Ascending aorta (tissue), 2 donors: ENCODE results near the gene NCOA5. TPM values are rescaled to one million over a fixed set of nuclear protein-coding genes. Genes with fewer than 3 reads are reported as not detected.

Experiments used
- DNase-seq, 2 donors: peaks; one replicate each; pipeline ENCODE4 v3.0.0-alpha.2; 2019; ENCODE audit warnings: low spot score in 2 of 2
- H3K27ac ChIP-seq, 2 donors: fragments of 200-600 bp; sonication (generic); one replicate each; pipeline ENCODE4 v1.5.1; 2016 to 2017; ENCODE audit warnings: mild to moderate bottlenecking in 1 of 2
- H3K27me3 ChIP-seq: fragments of 200-600 bp; sonication (generic); one replicate; pipeline ENCODE4 v1.5.1; 2017
- H3K36me3 ChIP-seq, 2 donors: fragments of 200-600 bp; sonication (generic); one replicate each; pipeline ENCODE4 v1.5.1; 2016
- H3K4me1 ChIP-seq, 2 donors: fragments of 200-600 bp; sonication (generic); one replicate each; pipeline ENCODE4 v1.5.1; 2016 to 2017; ENCODE audit warnings: mild to moderate bottlenecking in 1 of 2
- H3K4me3 ChIP-seq, 2 donors: fragments of 200-600 bp; sonication (generic); one replicate each; pipeline ENCODE4 v1.5.1; 2016 to 2017; ENCODE audit warnings: mild to moderate bottlenecking in 1 of 2
- H3K9me3 ChIP-seq, 2 donors: fragments of 200-600 bp; sonication (generic); one replicate each; pipeline ENCODE4 v1.5.1; 2016
- CTCF ChIP-seq, 3 experiments: fragments of 200-600 bp in 2 of 3; fragments of 450-650 bp in 1 of 3; sonication (generic) in 2 of 3; IDR thresholded peaks; one replicate each; pipeline ENCODE4 v1.5.1; 2016 to 2019; ENCODE audit warnings: antibody characterized with exemption in 3 of 3, mild to moderate bottlenecking in 1 of 3, moderate library complexity in 1 of 3
- intact Hi-C: fragments of 100-400 bp; cut with DNase I; formaldehyde crosslinking; loops from one replicate; pipeline ENCODE4 v1.15.1; 2023
- total RNA-seq: library from RNA; depleted of rRNA; stranded (reverse); fragments of >200 nt; gene quantifications from one replicate; pipeline ENCODE4 v1.1.0, GENCODE V29; 2016

Gene NCOA5
- total RNA-seq, 1 donor from 2014 or later, result 70.4 TPM

- peaks cover 16 to 37% of the 10 kb centered on the region in 2 donors for H3K36me3 ChIP-seq
- no peaks in the 10 kb centered on the region for H3K9me3 ChIP-seq
- H3K4me1 ChIP-seq, result peaks cover 0 to 3% of the 10 kb centered on the region in 2 donors
- H3K27me3 ChIP-seq, result no peaks in the 10 kb centered on the region
- DNase-seq, result peak in 1 of 2 donors; percentile 48
- no peak overlapping the region for H3K4me3 ChIP-seq
- TF ChIP-seq CTCF (IDR thresholded peaks at IDR 0.05), result no peak
- intact Hi-C loops, result no loop called here
- no peak overlapping the region for H3K27ac ChIP-seq
Measured at GRCh38 chr20:46122516-46123481, 33.0 kb upstream of the NCOA5 start.

GRCh38 chr20:46122071-46122470 lies 32.3 kb upstream of the NCOA5 start:
- intact Hi-C loops, result no loop called here
- peaks cover 16 to 37% of the 10 kb centered on the region in 2 donors for H3K36me3 ChIP-seq

GRCh38 chr20:46121184-46121930 lies 31.6 kb upstream of the NCOA5 start:
- H3K4me1 ChIP-seq, result peaks cover 0 to 3% of the 10 kb centered on the region in 2 donors
- intact Hi-C loops, result no loop called here
- no peak for TF ChIP-seq CTCF (IDR thresholded peaks at IDR 0.05)
- H3K4me3 ChIP-seq, result no peak overlapping the region
- no peak overlapping the region for H3K27ac ChIP-seq
- H3K27me3 ChIP-seq, result no peaks in the 10 kb centered on the region
- DNase-seq, result peak in 1 of 2 donors; percentile 22
- peaks cover 16 to 34% of the 10 kb centered on the region in 2 donors for H3K36me3 ChIP-seq
- no peaks in the 10 kb centered on the region for H3K9me3 ChIP-seq

More at GRCh38 chr20:46122071-46122470, 32.3 kb upstream of the NCOA5 start:
- Histone ChIP-seq H3K27me3 (no peaks in the 10 kb centered on the region), H3K4me3 (no peak overlapping the region), H3K9me3 (no peaks in the 10 kb centered on the region), H3K4me1 (peaks cover 0 to 3% of the 10 kb centered on the region in 2 donors), H3K27ac (no peak overlapping the region)
- no peak for DNase-seq
- no peak for TF ChIP-seq CTCF (IDR thresholded peaks at IDR 0.05)

GRCh38 chr20:46120136-46120535 lies 30.4 kb upstream of the NCOA5 start:
- DNase-seq, result no peak
- no peaks in the 10 kb centered on the region for H3K27me3 ChIP-seq
- H3K4me3 ChIP-seq, result no peak overlapping the region
- no peak for TF ChIP-seq CTCF (IDR thresholded peaks at IDR 0.05)
- H3K4me1 ChIP-seq, result peaks cover 0 to 3% of the 10 kb centered on the region in 2 donors
- intact Hi-C loops, result no loop called here
- H3K27ac ChIP-seq, result no peak overlapping the region
- peaks cover 16 to 26% of the 10 kb centered on the region in 2 donors for H3K36me3 ChIP-seq
- no peaks in the 10 kb centered on the region for H3K9me3 ChIP-seq

- Histone ChIP-seq H3K9me3 (no peaks in the 10 kb centered on the region), H3K36me3 (peaks cover 16 to 22% of the 10 kb centered on the region in 2 donors), H3K27me3 (no peaks in the 10 kb centered on the region), H3K4me1 (peaks cover 0 to 3% of the 10 kb centered on the region in 2 donors), H3K27ac (peak overlapping the region; percentile 81 to 87), H3K4me3 (peak overlapping the region in 1 of 2 donors; percentile 64)
- TF ChIP-seq CTCF (IDR thresholded peaks at IDR 0.05), result no peak
- intact Hi-C loops, result loop anchor here (10.0 kb wide), 1 partner anchor 565 kb away; the partner anchor contains the start of gene TP53RK
- DNase-seq, result no peak
Measured at GRCh38 chr20:46119547-46119946, 29.8 kb upstream of the NCOA5 start.
